C4-2B (cell line): ENCODE measurements around the gene TSR1.

Experiments used
- CTCF ChIP-seq: fragments of 450-650 bp; conservative IDR thresholded peaks from 2 replicates; pipeline ENCODE4 v1.5.1; 2017; ENCODE audit warnings: mild to moderate bottlenecking
- ZFX ChIP-seq: fragments of 450-650 bp; IDR thresholded peaks from 2 replicates; pipeline ENCODE4 v1.6.1; 2017

GRCh38 chr17:2357237-2357636 is 21.0 kb upstream of the TSR1 start:
- TF ChIP-seq CTCF (no peak), ZFX (no peak)
